Astrocyte of the spinal cord (primary cell): Measurements from ENCODE around the gene KDM4C.
"Not testable (repeated sequence)": the region's sequence is repeated elsewhere in the genome, so short reads cannot be mapped to it uniquely, and the experiment has no call there.

ENCODE experiments used
- DNase-seq: peaks from one replicate; pipeline ENCODE4 v3.0.0; 2011; ENCODE audit warnings: low read depth, low spot score
- H3K4me3 ChIP-seq: 2 replicates; pipeline ENCODE4 v1.5.1; 2011; ENCODE audit warnings: low read depth, mild to moderate bottlenecking, low read length, moderate library complexity
- in situ Hi-C: cut with HindIII; loops from 2 replicates; pipeline ENCODE4 v1.10.0; 2017; ENCODE audit warnings: low sequenced_read_pairs
- TF ChIP-seq, protein P1 (sequence below): IDR thresholded peaks from 2 replicates; pipeline ENCODE4 v1.5.1; 2012; ENCODE audit warnings: low read depth, mild to moderate bottlenecking, low read length, inconsistent platforms

Gene KDM4C

DNA sequence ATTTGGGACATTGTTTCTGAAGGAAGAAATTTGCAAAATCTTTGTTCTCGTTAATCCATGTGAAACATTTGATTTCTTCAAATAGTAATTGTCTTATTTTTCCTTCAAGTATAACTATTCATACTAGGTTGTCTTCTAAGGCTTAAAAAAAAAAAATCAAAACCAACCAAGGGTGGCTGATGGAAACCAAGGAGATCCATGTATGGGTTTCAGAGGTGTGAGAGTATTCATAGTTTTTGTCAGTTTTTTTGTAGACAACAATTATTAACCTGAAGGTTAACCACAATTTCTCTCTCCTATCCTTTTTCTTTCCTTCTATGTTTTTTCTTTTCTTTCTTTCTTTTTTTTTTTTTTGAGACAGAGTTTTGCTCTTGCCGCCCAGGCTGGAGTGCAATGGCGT is 35.4 kb downstream of the KDM4C start:
- H3K4me3 ChIP-seq, result no peak overlapping the region
- no peak for DNase-seq
- TF ChIP-seq, protein P1, sequence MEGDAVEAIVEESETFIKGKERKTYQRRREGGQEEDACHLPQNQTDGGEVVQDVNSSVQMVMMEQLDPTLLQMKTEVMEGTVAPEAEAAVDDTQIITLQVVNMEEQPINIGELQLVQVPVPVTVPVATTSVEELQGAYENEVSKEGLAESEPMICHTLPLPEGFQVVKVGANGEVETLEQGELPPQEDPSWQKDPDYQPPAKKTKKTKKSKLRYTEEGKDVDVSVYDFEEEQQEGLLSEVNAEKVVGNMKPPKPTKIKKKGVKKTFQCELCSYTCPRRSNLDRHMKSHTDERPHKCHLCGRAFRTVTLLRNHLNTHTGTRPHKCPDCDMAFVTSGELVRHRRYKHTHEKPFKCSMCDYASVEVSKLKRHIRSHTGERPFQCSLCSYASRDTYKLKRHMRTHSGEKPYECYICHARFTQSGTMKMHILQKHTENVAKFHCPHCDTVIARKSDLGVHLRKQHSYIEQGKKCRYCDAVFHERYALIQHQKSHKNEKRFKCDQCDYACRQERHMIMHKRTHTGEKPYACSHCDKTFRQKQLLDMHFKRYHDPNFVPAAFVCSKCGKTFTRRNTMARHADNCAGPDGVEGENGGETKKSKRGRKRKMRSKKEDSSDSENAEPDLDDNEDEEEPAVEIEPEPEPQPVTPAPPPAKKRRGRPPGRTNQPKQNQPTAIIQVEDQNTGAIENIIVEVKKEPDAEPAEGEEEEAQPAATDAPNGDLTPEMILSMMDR, result no peak
- in situ Hi-C loops, result no loop called here

DNA sequence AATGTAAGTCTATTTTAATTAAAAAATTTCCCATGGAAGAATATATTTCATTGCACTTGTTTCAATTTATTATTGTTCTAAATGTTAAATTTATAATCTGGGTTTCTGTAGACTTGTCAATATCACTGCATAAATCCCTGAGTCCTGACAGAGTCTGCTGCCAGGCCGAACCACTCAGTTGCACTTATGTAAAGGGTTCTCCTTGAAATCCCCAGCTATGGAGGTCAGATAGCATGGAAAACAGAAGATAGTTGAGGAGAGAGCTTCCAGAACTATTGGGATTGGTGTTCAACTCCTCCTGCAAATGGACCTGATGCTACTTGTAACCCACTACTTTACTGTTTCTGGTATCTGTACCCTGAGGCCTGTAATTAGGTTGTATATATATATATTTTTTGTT is 37.2 kb downstream of the KDM4C start:
- in situ Hi-C loops, result no loop called here
- no peak overlapping the region for H3K4me3 ChIP-seq
- TF ChIP-seq, protein P1, result no peak
- no peak for DNase-seq

DNA sequence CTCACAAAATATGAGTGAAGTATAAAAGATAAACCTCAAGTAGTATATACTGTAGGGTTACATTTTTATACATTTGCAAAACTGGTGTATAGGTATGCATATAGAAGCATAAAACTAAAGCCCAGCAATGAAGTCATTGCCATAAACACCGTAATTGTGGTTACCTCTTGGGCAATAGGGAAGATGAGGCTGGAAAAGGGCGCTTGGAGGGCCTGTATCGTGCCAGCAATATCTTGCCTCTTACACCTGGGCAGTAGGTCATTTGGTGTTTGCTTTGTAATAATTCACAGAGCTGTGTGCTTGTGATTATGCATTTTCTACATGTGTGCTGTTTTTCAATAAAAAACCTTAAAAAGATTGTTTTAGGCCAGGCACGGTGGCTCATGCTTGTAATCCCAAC is 45.2 kb downstream of the KDM4C start:
- in situ Hi-C loops, result no loop called here
- H3K4me3 ChIP-seq, result no peak overlapping the region
- no peak for DNase-seq
- TF ChIP-seq, protein P1, result no peak

DNA sequence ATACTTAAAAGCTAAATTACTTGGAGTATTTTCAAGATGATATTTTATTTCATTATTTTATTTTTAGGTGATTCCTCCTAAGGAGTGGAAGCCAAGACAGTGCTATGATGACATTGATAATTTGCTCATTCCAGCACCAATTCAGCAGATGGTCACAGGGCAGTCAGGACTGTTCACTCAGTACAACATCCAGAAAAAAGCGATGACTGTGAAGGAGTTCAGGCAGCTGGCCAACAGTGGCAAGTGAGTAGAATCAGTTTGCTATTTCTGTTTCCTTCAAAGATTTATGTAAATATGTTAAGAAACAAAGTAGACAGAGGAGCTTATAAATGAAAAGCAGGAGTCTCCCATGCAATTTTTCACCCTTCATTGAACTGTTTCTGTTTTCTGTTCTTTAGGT is 47.8 kb downstream of the KDM4C start:
- in situ Hi-C loops, result no loop called here
- H3K4me3 ChIP-seq, result no peak overlapping the region
- DNase-seq, result peak; percentile 53
- TF ChIP-seq, protein P1, result no peak

DNA sequence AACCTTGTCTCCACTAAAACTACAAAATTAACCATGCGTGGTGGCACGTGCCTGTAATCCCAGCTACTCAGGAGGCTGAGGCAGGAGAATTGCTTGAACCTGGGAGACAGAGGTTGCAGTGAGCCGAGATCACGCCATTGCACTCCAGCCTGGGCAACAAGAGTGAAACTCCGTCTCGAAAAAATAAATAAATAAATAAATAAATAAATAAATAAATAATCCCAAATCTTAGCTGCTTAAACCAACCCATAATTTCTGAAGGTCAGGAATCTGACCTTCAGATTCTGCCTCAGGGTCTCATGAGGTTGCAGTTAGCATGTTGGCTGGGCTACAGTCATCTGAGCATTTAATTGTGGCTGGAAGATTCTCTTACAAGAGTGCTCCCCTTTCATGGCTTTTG is 48.5 kb downstream of the KDM4C start:
- in situ Hi-C loops, DNase-seq, H3K4me3 ChIP-seq: not testable (repeated sequence)

DNA sequence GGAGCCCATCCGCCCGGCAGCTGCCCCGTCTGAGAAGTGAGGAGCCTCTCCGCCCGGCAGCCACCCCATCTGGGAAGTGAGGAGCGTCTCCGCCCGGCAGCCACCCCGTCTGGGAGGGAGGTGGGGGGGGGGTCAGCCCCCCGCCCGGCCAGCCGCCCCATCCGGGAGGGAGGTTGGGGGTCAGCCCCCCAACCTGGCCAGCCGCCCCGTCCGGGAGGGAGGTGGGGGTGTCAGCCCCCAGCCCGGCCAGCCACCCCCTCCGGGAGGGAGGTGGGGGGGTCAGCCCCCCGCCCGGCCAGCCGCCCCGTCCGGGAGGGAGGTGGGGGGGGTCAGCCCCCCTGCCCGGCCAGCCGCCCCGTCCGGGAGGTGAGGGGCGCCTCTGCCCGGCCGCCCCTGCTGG is 49.9 kb downstream of the KDM4C start:
- in situ Hi-C loops, DNase-seq, H3K4me3 ChIP-seq: not testable (repeated sequence)

DNA sequence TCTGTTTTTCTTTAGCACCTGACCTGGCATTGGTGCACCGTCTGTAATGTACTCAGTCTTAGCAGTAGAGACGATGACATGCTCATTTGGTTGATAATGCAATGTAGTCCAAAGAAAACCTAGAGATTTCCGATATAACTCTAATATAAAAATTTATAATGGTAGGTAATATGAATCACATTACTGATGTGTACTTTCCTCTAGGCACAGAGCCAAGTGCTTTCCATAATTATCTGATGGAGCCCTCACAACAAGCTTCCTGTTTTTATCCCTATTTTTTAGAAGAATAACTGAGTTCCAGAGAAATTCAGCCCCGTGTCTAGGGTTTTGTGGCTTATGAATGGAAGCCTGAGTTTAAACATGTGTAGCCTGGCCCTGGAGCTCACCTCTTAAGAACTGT is 53.7 kb downstream of the KDM4C start:
- in situ Hi-C loops, result no loop called here
- H3K4me3 ChIP-seq, result no peak overlapping the region
- TF ChIP-seq, protein P1, result no peak
- no peak for DNase-seq

DNA sequence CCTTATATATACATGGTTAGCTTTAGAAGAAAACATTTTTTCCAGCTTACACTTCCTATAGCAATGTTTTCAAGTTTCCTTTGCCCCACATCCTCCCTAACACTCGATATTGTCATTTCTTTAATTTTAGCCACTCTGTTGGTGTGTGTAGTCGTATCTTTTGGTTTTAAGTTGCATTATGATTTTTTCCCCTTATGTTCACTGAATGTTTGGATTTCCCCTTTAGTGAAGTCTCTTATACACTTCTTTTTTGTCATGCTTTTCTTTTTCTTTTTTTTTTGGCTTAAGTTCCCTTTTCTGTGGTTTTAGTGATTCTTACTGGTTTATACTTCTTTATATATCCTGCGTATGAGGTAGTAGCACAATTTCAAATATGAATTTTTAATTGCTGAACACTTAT is 58.8 kb downstream of the KDM4C start:
- TF ChIP-seq, protein P1, result no peak
- in situ Hi-C loops, result no loop called here
- H3K4me3 ChIP-seq, result no peak overlapping the region
- DNase-seq, result no peak
